T-cell (primary cell): ENCODE results near the gene CDHR2. TPM values are rescaled to one million over a fixed set of nuclear protein-coding genes. Genes with fewer than 3 reads are reported as not detected.
A peak's percentile ranks its signal among the peaks of the same experiment; 100 is the strongest.

ENCODE experiments used
- ATAC-seq, 4 experiments: fragments of 200-7000 bp in 3 of 4; fragments of 150-1000 bp in 1 of 4; cut with Tn5 transposase; replicated peaks in 1 of 4; 1 replicate in 3 of 4; 2 replicates in 1 of 4; pipeline ENCODE4 v1.10.0; 2021; ENCODE audit warnings: moderate library complexity in 3 of 4, mild to moderate bottlenecking in 2 of 4, moderate number of reproducible peaks in 1 of 4
- CTCF ChIA-PET, 2 donors: fragments of 300-600 bp; sonication (Branson Sonifier 250); formaldehyde crosslinking; loops; one replicate each; lab custom pipeline; 2022; ENCODE audit warnings: antibody characterized with exemption in 2 of 2; lab: Charles Lee
- POLR2A ChIA-PET, 2 donors: fragments of 300-600 bp; sonication (Branson Sonifier 250); formaldehyde crosslinking; loops; one replicate each; lab custom pipeline; 2022; ENCODE audit warnings: antibody characterized with exemption in 2 of 2; lab: Charles Lee
- DNase-seq, 35 experiments: peaks; one replicate each; pipeline versions ENCODE4 v3.0.0 to v3.0.0-alpha.2; 2013 to 2023
- H3K27ac ChIP-seq: one replicate; pipeline ENCODE4 v1.5.1; 2013; ENCODE audit warnings: low read length
- H3K27me3 ChIP-seq, 2 experiments: replicated peaks in 1 of 2; 1 replicate in 1 of 2; 2 replicates in 1 of 2; pipeline versions ENCODE4 v1.6.1 to v1.7.0; 2013; ENCODE audit warnings: low read length in 1 of 2, mixed read lengths in 1 of 2; ENCODE audit not compliant: control insufficient read depth in 2 of 2, insufficient read depth in 2 of 2; ENCODE audit errors: extremely low read depth in 1 of 2
- H3K36me3 ChIP-seq, 2 donors: 1 replicate in 1 of 2; 2 replicates in 1 of 2; pipeline versions ENCODE4 v1.6.1 to v1.7.0; 2013; ENCODE audit warnings: low read length in 1 of 2; ENCODE audit not compliant: control insufficient read depth in 2 of 2, insufficient read depth in 1 of 2; ENCODE audit errors: extremely low read depth in 1 of 2
- H3K4me1 ChIP-seq, 2 experiments: 1 replicate in 1 of 2; 2 replicates in 1 of 2; pipeline versions ENCODE4 v1.6.1 to v1.7.0; 2013; ENCODE audit warnings: low read length in 2 of 2, mixed read lengths in 1 of 2; ENCODE audit not compliant: insufficient read depth in 2 of 2, control insufficient read depth in 1 of 2; ENCODE audit errors: extremely low read depth in 1 of 2
- H3K4me3 ChIP-seq, 2 donors: 1 replicate in 1 of 2; 2 replicates in 1 of 2; pipeline versions ENCODE4 v1.5.1 to v1.7.0; 2013; ENCODE audit warnings: mild to moderate bottlenecking in 2 of 2, low read length in 1 of 2, moderate library complexity in 1 of 2; ENCODE audit not compliant: control insufficient read depth in 1 of 2; ENCODE audit errors: extremely low read depth in 1 of 2
- H3K9me3 ChIP-seq: 2 replicates; pipeline ENCODE4 v1.7.0; 2013
- H3K27ac Mint-ChIP-seq, 2 donors: one replicate each; pipeline ENCODE4 v1.8.0; 2020 to 2021; ENCODE audit warnings: mild to moderate bottlenecking in 2 of 2, mixed read lengths in 2 of 2
- H3K27me3 Mint-ChIP-seq, 2 donors: one replicate each; pipeline ENCODE4 v1.8.0; 2021 to 2022; ENCODE audit warnings: mixed read lengths in 2 of 2
- H3K36me3 Mint-ChIP-seq: one replicate; pipeline ENCODE4 v1.8.0; 2021; ENCODE audit warnings: mixed read lengths
- H3K4me1 Mint-ChIP-seq, 3 donors: one replicate each; pipeline ENCODE4 v1.8.0; 2020 to 2022; ENCODE audit warnings: mixed read lengths in 3 of 3, mild to moderate bottlenecking in 1 of 3
- H3K4me3 Mint-ChIP-seq, 3 donors: one replicate each; pipeline ENCODE4 v1.8.0; 2020 to 2022; ENCODE audit warnings: mild to moderate bottlenecking in 3 of 3, mixed read lengths in 3 of 3, moderate library complexity in 3 of 3
- H3K9me3 Mint-ChIP-seq, 3 donors: one replicate each; pipeline ENCODE4 v1.8.0; 2020 to 2022; ENCODE audit warnings: mixed read lengths in 3 of 3
- WGBS: methylation state at CpG from one replicate; pipeline ENCODE4 v1.1.5; 2013; ENCODE audit warnings: missing lambda C conversion rate; ENCODE audit not compliant: insufficient coverage; 5-methylcytosine and 5-hydroxymethylcytosine counted together
- total RNA-seq, 35 experiments: library from RNA in 6 of 35; stranded (reverse) in 6 of 35; fragments of 120-200 nt in 1 of 35; gene quantifications; one replicate each; pipeline versions ENCODE4 v1.2.1 to v1.2.4 and lab custom pipeline; 2013 to 2026

The CDHR2 gene
- total RNA-seq, 5 donors from 2014 or later (not counting 1 experiment from before 2014, with no cell fraction given): 1.6 to 3.1 (median 2.8) TPM

GRCh38 chr5:176574297-176574591, 25.1 kb downstream of the CDHR2 start:
- H3K9me3 Mint-ChIP-seq: no peaks in the 10 kb centered on the region
- Histone ChIP-seq H3K27ac (no peak overlapping the region), H3K4me1 (peaks cover 0 to 14% of the 10 kb centered on the region in 2 experiments), H3K27me3 (peaks cover 0 to 19% of the 10 kb centered on the region in 2 experiments), H3K9me3 (no peaks in the 10 kb centered on the region), H3K36me3 (no peaks in the 10 kb centered on the region), H3K4me3 (no peak overlapping the region)
- CTCF ChIA-PET: interaction anchor here in 1 of 2 donors (1.1 kb wide), 1 partner anchor 13 kb away, joined by 5 read pairs; no protein-coding TSS in a partner anchor
- DNase-seq (peak in 1 of 35 experiments; percentile 11), ATAC-seq (no peak)
- peaks cover 5 to 14% (median 8%) of the 10 kb centered on the region in 3 donors for H3K4me1 Mint-ChIP-seq
- no peaks in the 10 kb centered on the region for H3K36me3 Mint-ChIP-seq
- 35% methylated on average over 7 of the region's 10 CpGs for WGBS
- H3K27me3 Mint-ChIP-seq: peaks cover 0 to 4% of the 10 kb centered on the region in 2 donors
- POLR2A ChIA-PET: no interaction called here
- H3K4me3 Mint-ChIP-seq: no peak overlapping the region
- no peak overlapping the region for H3K27ac Mint-ChIP-seq

DNA sequence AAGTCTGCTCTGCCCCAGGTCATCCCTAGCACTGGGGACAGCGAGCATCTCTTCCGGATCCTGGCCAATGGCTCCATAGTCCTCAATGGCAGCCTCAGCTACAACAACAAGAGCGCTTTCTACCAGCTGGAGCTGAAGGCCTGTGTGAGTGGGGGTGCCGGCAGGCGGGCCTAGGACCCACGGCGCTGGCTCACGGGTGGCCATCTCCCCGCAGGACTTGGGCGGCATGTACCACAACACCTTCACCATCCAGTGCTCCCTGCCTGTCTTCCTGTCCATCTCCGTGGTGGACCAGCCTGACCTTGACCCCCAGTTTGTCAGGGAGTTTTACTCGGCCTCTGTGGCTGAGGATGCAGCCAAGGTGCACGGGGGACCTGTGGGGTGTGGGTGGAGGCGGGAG, 25.9 kb downstream of the CDHR2 start:
- Mint-ChIP-seq H3K36me3 (no peaks in the 10 kb centered on the region), H3K4me3 (no peak overlapping the region), H3K4me1 (peaks cover 5 to 14% (median 8%) of the 10 kb centered on the region in 3 donors), H3K9me3 (no peaks in the 10 kb centered on the region), H3K27ac (no peak overlapping the region), H3K27me3 (peaks cover 0 to 4% of the 10 kb centered on the region in 2 donors)
- ChIA-PET POLR2A (no interaction called here), CTCF (no interaction called here)
- ATAC-seq (no peak), DNase-seq (no peak)
- Histone ChIP-seq H3K4me3 (no peak overlapping the region), H3K9me3 (no peaks in the 10 kb centered on the region), H3K27ac (no peak overlapping the region), H3K36me3 (no peaks in the 10 kb centered on the region), H3K27me3 (peaks cover 0 to 19% of the 10 kb centered on the region in 2 experiments), H3K4me1 (peaks cover 0 to 14% of the 10 kb centered on the region in 2 experiments)
- 78% methylated on average over 4 of the region's 14 CpGs for WGBS

GRCh38 chr5:176575488-176576422, 26.6 kb downstream of the CDHR2 start:
- no peak overlapping the region for H3K27ac ChIP-seq
- CTCF ChIA-PET: no interaction called here
- H3K27ac Mint-ChIP-seq: no peak overlapping the region

GRCh38 chr5:176577312-176578176, 28.4 kb downstream of the CDHR2 start:
- H3K4me3 ChIP-seq: no peak overlapping the region
- H3K36me3 ChIP-seq: no peaks in the 10 kb centered on the region
- no peaks in the 10 kb centered on the region for H3K27me3 Mint-ChIP-seq
- H3K9me3 Mint-ChIP-seq: no peaks in the 10 kb centered on the region
- H3K4me3 Mint-ChIP-seq: no peak overlapping the region
- ChIA-PET POLR2A (no interaction called here), CTCF (no interaction called here)
- H3K27ac Mint-ChIP-seq: no peak overlapping the region
- peaks cover 5 to 14% (median 8%) of the 10 kb centered on the region in 3 donors for H3K4me1 Mint-ChIP-seq
- DNase-seq (no peak), ATAC-seq (no peak)
- WGBS: 85% methylated on average over 34 of the region's 36 CpGs
- H3K27ac ChIP-seq: no peak overlapping the region
- peaks cover 0 to 14% of the 10 kb centered on the region in 2 experiments for H3K4me1 ChIP-seq
- H3K36me3 Mint-ChIP-seq: no peaks in the 10 kb centered on the region
- peaks cover 0 to 15% of the 10 kb centered on the region in 2 experiments for H3K27me3 ChIP-seq
- H3K9me3 ChIP-seq: no peaks in the 10 kb centered on the region

More at GRCh38 chr5:176575488-176576422, 26.6 kb downstream of the CDHR2 start:
- ATAC-seq (no peak), DNase-seq (no peak)
- peaks cover 0 to 4% of the 10 kb centered on the region in 2 donors for H3K27me3 Mint-ChIP-seq
- Histone ChIP-seq H3K4me3 (no peak overlapping the region), H3K4me1 (peaks cover 0 to 14% of the 10 kb centered on the region in 2 experiments), H3K27me3 (peaks cover 0 to 19% of the 10 kb centered on the region in 2 experiments), H3K36me3 (no peaks in the 10 kb centered on the region), H3K9me3 (no peaks in the 10 kb centered on the region)
- H3K4me3 Mint-ChIP-seq: no peak overlapping the region
- peaks cover 5 to 14% (median 8%) of the 10 kb centered on the region in 3 donors for H3K4me1 Mint-ChIP-seq
- H3K36me3 Mint-ChIP-seq: no peaks in the 10 kb centered on the region
- POLR2A ChIA-PET: no interaction called here
- WGBS: 90% methylated on average over 32 of the region's 37 CpGs
- no peaks in the 10 kb centered on the region for H3K9me3 Mint-ChIP-seq

DNA sequence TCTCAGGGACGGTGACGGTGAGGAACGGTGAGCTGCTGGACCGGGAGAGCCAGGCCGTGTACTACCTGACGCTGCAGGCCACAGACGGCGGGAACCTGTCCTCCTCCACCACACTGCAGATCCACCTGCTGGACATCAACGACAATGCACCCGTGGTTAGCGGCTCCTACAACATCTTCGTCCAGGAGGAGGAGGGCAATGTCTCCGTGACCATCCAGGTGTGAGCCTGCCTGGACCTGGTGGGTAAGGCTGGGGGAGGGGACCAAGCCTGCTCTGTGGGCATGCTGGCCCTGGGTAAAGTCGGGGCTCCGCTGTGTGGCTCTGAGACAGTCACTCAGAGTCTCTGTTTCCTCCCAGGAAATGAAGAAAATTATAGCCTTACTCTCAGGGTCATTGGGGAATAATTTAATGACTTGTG, 29.3 kb downstream of the CDHR2 start:
- Histone ChIP-seq H3K9me3 (no peaks in the 10 kb centered on the region), H3K27me3 (peaks cover 0 to 10% of the 10 kb centered on the region in 2 experiments), H3K36me3 (no peaks in the 10 kb centered on the region), H3K4me3 (no peak overlapping the region), H3K4me1 (peaks cover 0 to 14% of the 10 kb centered on the region in 2 experiments), H3K27ac (no peak overlapping the region)
- POLR2A ChIA-PET: no interaction called here
- no peaks in the 10 kb centered on the region for H3K27me3 Mint-ChIP-seq
- no peaks in the 10 kb centered on the region for H3K36me3 Mint-ChIP-seq
- peaks cover 5 to 8% (median 8%) of the 10 kb centered on the region in 3 donors for H3K4me1 Mint-ChIP-seq
- CTCF ChIA-PET: interaction anchor here in 1 of 2 donors (0.6 to 1.2 kb wide), 3 partner anchors 9 to 848 kb away, joined by 3 read pairs; partner anchors contain the start of gene RNF44
- ATAC-seq: peak in 3 of 4 experiments; percentile 50 to 67 (median 50)
- no peak overlapping the region for H3K4me3 Mint-ChIP-seq
- H3K9me3 Mint-ChIP-seq: no peaks in the 10 kb centered on the region
- WGBS: 55% methylated on average over 9 of the region's 15 CpGs
- DNase-seq: peak in 29 of 35 experiments; percentile 8 to 63 (median 31)
- peak overlapping the region in 1 of 2 donors; percentile 55 for H3K27ac Mint-ChIP-seq

- H3K9me3 Mint-ChIP-seq: no peaks in the 10 kb centered on the region
- H3K36me3 Mint-ChIP-seq: no peaks in the 10 kb centered on the region
- Histone ChIP-seq H3K4me1 (peaks cover 0 to 8% of the 10 kb centered on the region in 2 experiments), H3K9me3 (no peaks in the 10 kb centered on the region), H3K4me3 (no peak overlapping the region), H3K36me3 (no peaks in the 10 kb centered on the region), H3K27ac (no peak overlapping the region), H3K27me3 (peaks cover 0 to 7% of the 10 kb centered on the region in 2 experiments)
- DNase-seq (no peak), ATAC-seq (no peak)
- no peak overlapping the region for H3K27ac Mint-ChIP-seq
- H3K4me3 Mint-ChIP-seq: no peak overlapping the region
- POLR2A ChIA-PET: no interaction called here
- CTCF ChIA-PET: interaction anchor here in 1 of 2 donors (1.2 kb wide), 1 partner anchor 849 kb away, joined by 3 read pairs; no protein-coding TSS in a partner anchor
- 93% methylated on average over 2 of the region's 4 CpGs for WGBS
- H3K27me3 Mint-ChIP-seq: no peaks in the 10 kb centered on the region
- peaks cover 0 to 8% (median 2%) of the 10 kb centered on the region in 3 donors for H3K4me1 Mint-ChIP-seq
Observed at GRCh38 chr5:176579323-176579722, 30.2 kb downstream of the CDHR2 start.
